ENCODE results near the gene GPR26.

DNA sequence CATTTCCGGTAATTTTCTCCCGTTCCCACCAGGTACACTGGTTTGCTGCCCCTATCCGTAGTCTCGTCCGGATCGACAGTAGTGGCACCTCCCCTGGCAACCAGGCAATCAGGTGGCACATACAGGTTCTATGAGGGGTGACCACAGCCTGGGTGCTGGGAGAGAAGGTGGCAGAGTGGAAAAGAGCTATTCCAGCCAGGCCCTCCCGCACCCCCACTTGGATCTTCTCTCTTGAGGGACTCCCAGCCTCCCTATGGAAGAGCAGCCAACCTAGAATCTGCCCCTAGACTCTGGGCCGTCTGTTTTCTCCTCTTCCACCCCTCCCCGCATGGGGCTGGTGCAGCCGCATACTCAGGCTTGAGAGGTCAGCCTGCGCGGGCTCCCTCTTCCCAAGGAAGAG is 58.6 kb downstream of the GPR26 start:
- no peak for TF ChIP-seq POLR2A (IDR thresholded peaks at IDR 0.05)
- TF ChIP-seq, protein P1, sequence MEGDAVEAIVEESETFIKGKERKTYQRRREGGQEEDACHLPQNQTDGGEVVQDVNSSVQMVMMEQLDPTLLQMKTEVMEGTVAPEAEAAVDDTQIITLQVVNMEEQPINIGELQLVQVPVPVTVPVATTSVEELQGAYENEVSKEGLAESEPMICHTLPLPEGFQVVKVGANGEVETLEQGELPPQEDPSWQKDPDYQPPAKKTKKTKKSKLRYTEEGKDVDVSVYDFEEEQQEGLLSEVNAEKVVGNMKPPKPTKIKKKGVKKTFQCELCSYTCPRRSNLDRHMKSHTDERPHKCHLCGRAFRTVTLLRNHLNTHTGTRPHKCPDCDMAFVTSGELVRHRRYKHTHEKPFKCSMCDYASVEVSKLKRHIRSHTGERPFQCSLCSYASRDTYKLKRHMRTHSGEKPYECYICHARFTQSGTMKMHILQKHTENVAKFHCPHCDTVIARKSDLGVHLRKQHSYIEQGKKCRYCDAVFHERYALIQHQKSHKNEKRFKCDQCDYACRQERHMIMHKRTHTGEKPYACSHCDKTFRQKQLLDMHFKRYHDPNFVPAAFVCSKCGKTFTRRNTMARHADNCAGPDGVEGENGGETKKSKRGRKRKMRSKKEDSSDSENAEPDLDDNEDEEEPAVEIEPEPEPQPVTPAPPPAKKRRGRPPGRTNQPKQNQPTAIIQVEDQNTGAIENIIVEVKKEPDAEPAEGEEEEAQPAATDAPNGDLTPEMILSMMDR (IDR thresholded peaks at IDR 0.05) = no peak
